GM19240 (cell line): ENCODE results near the gene AFAP1L2.

ENCODE experiments used
- DNase-seq: peaks from one replicate; pipeline ENCODE4 v3.0.0; 2011; ENCODE audit warnings: low spot score; ENCODE audit not compliant: insufficient read length

The AFAP1L2 gene

DNA sequence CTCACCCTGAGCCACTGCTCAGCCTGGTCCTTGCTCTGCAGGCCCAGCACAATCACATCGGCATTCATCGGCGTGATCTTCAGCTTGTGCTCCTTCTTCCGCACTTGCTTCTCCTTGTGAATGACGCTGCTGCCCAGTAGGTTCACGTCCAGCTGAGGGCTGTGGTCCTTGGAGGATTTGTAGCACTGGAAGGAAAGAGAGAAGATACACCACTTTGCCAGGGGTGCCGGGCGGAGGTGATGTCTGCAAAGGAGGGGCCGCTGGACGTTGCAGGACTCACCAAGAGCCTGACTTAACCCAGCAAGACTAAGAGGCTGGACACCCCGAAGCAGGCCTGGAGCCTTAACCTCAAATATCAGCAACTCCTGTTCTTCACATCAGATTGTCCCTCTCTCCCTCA lies 90.4 kb downstream of the AFAP1L2 start:
- DNase-seq: no peak

DNA sequence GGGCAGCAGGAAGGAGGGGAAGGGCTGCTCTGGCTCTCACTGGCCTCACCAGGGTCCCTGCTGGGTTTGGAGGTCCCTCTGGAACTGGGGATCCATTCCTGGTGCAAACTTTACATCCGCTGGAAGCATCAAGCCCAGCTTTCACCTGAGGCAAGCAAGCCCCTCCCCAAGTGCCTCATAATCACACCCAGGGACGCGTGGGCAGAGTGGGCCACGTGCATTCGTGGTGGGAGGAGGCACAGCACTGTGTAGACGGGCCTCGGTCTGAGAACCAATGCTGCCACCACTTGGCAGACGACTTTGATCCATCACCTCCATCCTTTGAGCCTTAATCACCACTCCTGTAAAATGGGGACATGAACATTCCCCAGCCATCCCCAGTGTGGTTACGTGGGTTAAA lies 91.2 kb downstream of the AFAP1L2 start:
- DNase-seq: no peak

DNA sequence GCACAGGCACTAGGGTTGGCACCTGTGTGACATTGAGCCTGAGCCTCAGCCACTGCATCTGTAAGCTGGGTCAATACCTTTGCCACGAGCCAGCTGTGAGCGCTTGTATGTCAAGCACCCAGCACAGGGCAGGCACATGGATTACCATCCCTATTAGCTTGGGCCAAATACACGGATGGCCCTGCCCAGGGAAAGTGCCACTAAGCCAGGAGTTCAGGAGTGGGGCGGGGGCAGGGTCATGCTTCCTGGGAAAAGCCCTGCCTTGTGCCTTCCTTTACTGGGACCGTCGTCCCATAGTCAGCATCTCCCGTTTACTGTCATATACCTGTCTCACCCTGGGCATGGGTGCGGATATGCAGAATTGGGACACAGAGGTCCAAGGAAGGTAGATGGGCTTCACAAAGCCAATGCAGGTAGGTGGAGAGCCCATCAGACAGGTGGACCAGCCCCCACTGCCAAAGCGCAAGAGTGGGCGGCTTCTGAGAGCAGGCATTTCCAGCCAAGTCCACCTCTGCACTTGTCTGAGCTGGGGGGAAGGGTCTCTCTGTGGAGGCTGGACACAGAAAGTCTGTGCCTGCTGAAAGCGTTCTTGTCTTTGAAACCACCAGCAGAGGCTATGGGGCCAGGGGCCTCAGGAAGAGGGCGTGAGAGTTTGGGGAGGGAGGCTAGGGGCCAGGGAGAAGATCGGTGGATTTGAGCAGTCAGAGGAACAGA lies 92.6 kb downstream of the AFAP1L2 start:
- no peak for DNase-seq

DNA sequence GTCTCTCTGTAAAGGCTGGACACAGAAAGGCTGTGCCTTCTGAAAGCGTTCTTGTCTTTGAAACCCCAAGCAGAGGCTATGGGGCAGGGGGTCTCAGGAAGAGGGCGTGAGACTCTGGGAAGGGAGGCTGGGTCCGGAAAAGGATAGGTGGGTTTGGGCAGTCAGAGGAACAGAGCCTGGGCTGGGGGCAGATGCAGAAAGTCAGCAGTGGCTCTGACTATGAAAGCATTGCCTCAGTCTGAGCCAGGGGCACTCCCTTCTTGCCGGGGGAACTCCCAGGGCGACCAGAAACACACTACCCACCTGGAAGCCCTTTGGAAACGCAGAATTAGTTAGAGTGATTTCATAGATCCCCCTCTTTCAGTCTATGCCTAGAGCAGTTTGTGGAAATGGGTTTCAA lies 93.3 kb downstream of the AFAP1L2 start:
- DNase-seq: no peak

DNA sequence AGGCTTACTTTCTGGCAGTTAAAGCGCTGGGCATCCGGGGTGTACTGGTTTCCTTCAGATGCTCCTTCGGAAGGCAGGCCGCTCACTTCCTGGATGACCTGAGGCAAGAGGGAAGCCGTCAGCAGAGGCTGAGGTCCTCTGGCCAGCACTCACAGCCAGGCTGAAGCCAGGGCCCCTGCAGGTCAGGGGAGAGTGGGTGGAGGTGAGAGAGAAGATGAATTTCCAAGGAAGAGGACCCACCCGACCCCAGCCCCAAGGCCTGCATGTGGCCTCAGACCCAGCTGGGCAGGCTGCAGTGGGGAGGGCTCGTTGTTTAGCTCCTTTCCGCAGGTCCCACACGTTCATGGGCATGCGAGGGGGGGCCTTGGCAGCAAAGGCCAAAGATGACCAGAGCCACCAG lies 94.0 kb downstream of the AFAP1L2 start:
- DNase-seq: no peak

DNA sequence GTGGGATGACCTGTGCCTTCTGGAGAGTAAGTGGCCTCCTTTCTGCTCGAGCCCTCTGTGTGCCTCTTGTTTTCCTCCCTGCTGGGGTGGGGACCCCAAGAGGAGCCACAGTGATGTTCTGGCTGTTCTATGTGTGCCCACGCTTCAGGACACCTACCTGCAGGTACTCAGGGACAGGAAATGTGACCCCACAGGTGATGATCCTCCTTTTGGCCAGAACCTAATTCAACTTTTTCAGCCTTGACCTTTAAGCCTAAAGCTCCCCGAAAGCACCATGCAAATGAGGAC lies 95.0 kb downstream of the AFAP1L2 start:
- DNase-seq: no peak

DNA sequence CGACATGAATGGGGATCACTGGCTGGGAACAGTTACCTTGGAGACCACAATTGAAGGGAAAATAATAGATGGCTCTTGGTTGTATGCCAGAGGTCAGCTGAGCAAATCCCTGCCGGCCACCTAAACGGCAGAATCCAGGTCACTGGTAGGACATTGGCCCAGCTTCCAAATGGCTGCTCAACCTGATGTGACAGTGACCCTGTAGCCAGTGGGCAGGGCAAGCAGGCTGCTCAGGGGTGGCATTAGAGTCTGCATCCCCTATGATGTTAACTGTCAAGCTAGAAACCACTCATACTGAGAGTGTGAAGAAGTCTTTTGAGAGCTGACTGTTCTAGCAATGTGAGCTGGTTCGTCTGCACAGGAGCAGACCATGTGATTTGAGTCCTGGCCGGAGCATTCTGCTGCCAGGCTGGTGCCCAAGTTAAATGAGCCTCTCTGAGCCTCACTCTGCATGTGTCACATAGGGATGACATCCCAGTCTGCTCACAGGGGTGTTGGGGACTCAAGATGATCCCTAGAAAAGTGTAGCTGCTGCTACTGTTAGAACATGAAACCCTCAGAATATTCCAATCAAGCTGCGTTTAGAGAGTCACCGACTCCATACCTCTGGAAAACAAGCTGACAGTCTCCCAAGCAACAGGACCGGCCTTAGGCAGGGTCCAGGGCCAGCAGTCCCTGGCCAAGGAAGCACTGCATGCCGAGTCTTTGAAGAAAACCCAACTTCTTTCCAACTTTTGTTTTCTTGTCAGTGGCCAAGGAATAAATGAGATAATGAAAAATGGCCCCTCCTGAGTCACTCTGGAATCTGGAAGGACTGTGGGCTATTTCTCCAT lies 95.6 kb downstream of the AFAP1L2 start:
- no peak for DNase-seq

DNA sequence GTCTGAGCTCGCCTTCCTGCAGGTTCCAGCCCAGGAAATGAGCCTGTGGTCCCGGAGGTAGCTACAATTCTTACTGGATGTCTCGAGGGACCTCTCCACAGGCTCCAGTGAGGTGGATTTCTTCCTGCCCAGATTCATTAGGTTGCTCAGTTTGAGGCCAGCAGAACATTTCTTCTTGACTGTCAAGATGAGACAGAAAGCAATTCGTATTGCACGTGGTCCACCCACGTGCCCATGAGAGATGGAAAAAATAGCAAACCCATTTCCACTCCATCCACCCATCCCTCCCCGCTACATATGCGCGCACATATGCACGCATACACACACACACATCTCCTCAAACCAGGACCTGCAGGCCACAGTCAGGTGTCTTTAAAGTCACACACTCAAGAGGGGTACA lies 96.6 kb downstream of the AFAP1L2 start:
- DNase-seq: no peak

DNA sequence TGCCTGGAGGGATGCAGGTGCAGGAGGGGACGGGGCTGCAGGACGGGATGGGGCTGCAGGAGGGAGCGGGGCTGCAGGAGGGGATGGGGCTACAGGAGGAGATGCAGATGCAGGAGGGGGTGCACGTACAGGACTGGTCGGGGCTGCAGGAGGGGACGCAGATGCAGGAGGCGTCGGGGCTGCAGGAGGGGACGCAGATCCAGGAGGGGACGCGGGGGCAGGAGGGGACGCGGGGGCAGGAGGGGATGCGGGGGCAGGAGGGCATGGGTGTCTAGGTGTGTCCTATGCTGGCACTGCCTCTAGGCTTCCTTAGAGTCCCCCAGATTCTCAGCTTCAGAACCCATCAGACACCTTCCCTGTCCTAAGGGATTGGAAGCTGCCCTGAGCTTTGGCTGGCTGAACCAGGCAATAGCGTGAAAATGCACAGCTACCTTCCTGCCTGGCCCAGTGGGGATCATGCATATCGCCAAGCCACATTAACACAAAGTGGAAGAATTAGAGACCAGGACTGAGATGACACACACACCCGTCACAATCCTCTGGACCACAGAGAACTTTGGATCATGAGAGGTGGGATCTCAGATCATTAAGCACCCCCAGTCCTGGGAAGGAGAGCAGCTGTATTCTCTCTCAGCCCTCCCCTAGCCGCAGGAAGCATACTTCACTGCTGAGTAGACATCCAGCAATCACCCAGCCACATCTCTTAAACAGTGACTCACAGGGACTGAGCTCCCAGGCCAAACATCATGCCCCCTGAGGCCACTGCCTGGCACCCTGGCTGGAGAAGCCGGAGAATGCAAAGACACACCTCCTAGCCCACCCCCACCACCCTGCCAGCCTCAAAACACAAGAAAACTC lies 98.0 kb downstream of the AFAP1L2 start:
- DNase-seq: no peak

DNA sequence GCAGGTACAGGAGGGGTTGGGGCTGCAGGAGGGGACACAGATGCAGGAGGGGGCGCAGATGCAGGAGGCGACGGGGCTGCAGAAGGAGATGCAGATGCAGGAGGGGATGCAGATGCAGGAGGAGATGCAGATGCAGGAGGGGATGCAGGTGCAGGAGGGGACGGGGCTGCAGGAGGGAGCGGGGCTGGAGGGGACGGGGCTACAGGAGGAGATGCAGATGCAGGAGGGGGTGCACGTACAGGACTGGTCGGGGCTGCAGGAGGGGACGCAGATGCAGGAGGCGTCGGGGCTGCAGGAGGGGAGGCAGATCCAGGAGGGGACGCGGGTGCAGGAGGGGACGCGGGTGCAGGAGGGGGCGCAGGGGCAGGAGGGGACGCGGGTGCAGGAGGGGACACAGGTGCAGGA lies 98.8 kb downstream of the AFAP1L2 start:
- DNase-seq: no peak

DNA sequence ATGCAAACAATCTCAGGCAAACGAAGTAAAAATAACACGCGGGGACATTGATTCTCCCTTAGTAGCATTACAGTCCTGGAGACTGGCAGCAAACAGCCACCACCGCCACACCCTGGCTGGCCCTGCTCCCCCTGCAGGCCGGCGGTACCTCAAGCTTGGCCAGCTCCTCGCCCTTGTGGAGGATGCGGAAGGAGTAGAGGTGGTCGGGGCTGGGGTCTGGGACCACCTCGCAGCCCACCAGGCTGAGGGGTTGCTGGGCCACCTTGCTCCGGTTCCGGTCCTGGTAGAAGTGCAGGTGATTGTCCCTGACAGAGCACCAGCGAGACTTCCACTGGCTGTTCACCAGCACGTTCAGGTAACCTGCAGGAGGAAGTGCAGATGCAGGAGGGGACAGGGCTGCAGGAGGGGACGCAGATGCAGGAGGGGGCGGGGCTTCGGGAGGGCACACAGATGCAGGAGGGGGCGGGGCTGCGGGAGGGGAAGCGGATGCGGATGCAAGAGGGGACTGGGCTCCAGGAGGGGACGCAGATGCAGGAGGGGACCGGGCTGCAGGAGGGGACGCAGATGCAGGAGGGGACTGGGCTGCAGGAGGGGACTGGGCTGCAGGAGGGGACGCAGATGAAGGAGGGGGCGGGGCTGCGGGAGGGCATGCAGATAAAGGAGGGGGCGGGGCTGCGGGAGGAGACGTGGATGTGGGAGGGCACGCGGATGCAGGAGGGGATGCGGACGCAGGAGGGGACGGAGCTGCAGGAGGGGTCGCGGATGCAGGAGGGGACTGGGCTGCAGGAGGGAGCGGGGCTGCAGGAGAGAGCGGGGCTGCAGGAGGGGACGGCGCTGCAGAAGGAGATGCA lies 99.5 kb downstream of the AFAP1L2 start:
- DNase-seq: peak; percentile 34

DNA sequence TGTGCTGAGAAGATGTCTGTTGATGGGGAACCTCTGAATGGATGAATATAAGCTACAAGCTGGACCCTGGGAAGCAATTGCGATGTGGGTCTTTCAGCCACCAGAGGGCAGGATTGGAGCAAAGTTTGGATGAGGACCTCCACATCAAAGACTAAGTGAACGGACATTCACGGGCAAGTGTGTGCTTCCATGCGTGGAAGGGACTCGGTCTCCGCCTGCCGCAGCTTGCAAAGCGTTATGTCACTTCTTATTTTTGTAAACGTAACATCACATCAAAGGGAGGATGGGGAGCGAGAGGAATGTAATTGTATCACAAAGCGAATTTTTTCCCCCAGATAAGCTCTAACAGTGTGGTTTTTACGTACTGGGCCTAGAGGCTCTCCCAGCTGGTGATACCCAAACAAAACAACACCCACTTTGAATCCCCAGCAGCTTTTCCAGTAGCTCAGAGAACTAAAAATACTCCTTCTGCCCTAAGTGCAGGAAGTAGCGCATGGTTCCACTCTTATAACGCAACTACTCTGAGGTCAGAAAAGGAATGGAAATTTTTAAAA lies 100.2 kb downstream of the AFAP1L2 start:
- peak; percentile 72 for DNase-seq

DNA sequence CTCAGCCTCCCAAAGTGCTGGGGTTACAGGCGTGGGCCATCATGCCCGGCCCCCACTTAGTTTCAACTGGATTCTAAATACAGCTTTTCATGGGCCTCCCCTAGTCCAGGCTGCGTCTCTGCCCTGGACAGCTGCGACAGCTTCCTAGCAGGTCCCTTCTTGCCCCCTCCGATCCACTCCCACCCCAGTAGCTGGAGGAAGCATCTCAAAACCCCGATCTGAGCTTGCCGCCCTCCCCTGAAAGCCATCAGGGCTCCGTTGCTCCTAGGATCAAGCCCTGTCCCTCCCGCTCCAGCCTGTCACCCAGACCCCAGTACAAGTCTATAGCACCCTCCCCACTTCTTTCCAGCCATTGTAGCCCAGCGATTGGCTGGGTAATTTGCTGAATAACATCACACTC lies 100.7 kb downstream of the AFAP1L2 start:
- DNase-seq: no peak

DNA sequence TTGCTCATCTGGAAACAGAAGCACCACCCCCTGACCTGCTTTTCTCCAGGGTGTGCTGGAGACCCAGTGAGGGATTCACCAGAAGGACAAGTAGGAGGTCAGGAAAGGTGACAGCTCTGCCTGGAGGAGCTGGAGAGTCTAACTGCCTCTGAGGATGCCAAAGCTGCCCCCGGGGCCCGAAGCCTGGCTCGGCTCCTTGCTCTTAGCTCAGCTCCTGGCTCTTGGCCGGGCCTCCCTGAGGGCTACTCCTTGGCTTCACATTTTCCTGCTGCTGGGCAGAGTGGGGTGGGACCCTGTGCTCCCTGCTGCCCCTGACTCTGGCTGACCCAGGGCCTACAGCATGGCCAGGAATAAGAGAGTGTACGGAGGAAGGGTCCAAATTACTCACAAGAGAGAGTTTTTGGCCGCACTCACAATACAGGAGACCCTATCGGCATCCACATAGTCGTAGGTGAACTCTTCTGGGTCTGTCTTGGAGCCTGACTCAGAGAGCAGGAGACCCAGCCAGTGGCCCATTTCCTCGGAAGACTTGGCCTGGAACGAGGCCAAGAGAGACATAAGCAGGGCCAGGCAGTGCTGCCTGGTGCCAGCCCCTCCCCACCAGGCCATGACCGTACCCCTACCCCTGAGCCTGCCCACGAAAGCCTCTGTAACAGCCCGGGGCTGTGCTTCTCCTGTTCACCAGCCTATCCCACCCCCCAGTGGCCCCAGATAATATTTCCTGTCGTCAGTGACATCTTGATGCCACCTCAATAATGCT lies 102.2 kb downstream of the AFAP1L2 start:
- no peak for DNase-seq

DNA sequence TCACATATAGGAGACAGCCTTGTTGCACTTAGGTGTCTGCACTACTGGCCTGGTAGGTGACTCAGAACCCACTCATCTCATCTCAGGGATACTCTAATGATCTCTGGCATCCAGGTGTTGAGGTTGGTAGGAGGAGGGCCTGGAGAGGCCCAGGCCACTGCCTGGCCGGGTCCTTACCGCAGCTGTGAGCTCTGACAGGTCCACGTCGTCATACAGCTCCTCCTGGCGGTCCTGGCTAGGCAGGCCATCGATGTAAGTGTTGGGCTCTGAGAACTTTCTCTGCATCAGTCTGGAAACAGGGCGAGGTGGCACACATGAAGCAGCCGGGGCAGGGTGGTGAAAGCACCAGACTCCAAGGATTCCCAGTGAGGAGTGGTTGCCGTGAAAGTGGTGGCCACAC lies 103.1 kb downstream of the AFAP1L2 start:
- DNase-seq: no peak

DNA sequence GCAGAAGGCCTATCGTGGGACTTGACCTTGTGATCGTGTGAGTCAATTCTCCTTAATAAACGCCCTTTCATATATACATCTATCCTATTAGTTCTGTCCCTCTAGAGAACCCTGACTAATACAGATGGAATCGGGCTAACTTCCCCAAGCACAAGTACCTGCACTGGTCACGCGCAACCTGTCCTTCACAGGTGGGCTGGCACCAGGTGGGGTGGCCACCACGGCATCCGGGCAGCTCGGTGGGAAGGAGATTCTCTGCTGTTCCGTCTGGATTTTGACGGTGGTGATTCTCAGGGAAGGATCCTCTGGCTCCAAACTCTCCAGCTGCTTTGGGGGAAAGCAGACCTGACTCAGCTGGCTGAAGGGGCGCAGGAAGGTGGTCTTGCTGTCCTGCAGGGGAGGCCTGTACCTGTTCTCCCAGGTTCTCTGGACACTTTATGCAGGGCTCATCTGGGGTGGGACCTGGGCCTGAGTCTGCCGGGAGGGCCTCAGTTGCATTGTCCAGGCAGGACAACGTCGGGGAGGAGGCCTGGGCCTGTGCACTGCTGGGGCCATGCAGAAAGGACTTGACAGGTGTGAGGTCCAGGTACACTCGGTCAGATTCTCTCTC lies 104.2 kb downstream of the AFAP1L2 start:
- no peak for DNase-seq

DNA sequence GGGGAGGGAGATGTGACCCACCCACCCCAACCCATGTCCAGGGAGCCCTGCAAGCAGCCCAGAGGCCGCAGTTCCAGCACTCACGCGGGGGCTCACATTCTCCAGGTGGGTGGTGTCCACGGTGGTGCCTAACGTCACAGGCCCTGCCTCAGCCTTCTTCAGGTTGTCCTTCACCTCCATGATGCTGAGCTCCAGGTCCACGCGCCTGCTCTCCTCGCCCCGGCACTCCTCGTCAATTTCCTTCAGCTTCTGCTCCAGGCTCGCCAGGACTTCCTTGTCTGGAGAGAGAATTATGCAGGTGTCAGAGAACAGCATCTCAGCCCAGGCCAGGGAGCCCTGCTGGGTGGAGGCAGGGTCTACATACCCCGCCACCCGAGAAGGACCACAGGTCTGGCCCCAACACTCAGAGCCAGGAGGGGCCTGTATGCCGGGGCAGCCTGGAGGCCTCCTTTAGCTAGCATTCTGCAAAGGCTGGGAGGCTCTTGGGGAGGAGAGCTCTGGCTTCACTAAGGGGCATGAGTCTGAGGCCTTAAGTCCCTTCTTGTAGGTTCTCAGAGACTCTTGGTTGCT lies 107.1 kb downstream of the AFAP1L2 start:
- DNase-seq: no peak

DNA sequence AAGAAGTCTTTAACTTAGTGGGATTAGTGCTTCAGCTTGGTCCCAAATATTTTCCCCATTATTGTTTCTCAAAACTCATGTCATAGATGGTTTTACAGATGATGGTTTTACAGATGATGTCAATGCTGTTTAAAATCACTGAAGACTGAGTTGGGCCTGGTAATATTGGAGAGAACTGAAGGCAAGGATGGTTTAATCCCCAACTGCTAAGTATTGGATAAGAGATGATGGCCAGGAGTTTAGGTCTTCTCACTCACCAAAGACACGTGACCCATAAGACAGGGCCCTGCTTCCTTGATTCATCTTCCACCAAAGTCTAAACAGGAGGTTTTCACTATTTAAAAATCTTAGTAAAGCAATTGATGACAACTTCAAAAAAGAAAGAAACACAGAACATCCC lies 108.9 kb downstream of the AFAP1L2 start:
- no peak for DNase-seq

DNA sequence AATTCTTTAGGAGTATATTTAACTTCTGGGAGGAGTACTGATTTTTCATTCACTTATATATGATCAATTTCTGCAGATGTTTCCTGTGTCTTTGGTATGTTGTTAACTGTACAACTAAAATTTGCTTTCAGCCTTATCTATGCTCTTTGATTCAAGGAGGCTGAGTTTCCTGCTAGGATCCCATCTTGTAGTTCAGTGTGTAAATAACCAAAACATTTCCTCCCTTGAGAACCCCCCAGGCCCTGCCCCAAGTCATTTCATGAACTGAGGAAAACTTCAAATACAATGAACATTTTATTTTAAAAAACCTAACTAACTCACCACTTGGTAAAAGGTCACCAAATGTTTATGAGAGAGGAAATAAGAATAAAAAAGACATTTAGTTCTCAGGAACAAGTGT lies 109.8 kb downstream of the AFAP1L2 start:
- no peak for DNase-seq

DNA sequence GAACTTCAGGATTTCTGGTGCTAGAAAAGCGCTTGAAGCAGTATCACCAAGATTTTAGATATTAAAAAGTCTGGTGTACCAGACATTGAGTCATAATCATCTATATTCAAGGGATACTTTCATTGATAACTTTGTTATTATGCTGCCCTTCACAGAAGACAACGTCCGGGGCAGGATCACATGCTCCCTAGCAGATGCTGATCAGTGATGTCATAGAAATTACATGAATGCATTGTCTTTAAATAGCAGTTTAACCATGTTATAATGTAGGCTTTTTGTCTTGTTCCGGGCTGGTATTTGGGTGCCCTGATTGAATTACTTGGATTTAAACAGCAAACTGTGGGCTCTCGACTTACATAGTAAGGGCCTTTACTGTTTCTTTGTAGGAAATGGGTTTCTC lies 111.2 kb downstream of the AFAP1L2 start:
- no peak for DNase-seq
